Tibial nerve (tissue), 4 donors: ENCODE data around the gene CSNK1G2. TPM values are rescaled to one million over a fixed set of nuclear protein-coding genes. Genes with fewer than 3 reads are reported as not detected.
"Not testable (repeated sequence)": the region's sequence is repeated elsewhere in the genome, so short reads cannot be mapped to it uniquely, and the experiment has no call there.

Experiments used
- DNase-seq, 2 donors: peaks; one replicate each; pipeline ENCODE4 v3.0.0-alpha.2; 2019; ENCODE audit warnings: low spot score in 2 of 2
- H3K27ac ChIP-seq, 4 donors: fragments of 200-600 bp; sonication (generic) in 3 of 4; one replicate each; pipeline ENCODE4 v1.5.1; 2017 to 2019; ENCODE audit warnings: mild to moderate bottlenecking in 1 of 4
- H3K27me3 ChIP-seq, 2 donors: fragments of 200-600 bp; sonication (generic) in 1 of 2; one replicate each; pipeline versions ENCODE4 v1.5.1 to v1.6.0; 2017 to 2019
- H3K36me3 ChIP-seq, 3 donors: fragments of 200-600 bp; sonication (generic); one replicate each; pipeline ENCODE4 v1.5.1; 2018 to 2019
- H3K4me1 ChIP-seq, 4 donors: fragments of 200-600 bp; sonication (generic) in 3 of 4; one replicate each; pipeline ENCODE4 v1.5.1; 2017 to 2019
- H3K4me3 ChIP-seq, 4 donors: fragments of 200-600 bp; sonication (generic) in 3 of 4; one replicate each; pipeline ENCODE4 v1.5.1; 2017 to 2019; ENCODE audit warnings: mild to moderate bottlenecking in 1 of 4, moderate library complexity in 1 of 4
- H3K9me3 ChIP-seq, 4 donors: fragments of 200-600 bp; sonication (generic) in 3 of 4; one replicate each; pipeline ENCODE4 v1.5.1; 2017 to 2019
- EP300 ChIP-seq, 2 donors: sonication (generic); formaldehyde crosslinking; IDR thresholded peaks; one replicate each; pipeline ENCODE4 v1.6.1; 2017; ENCODE audit warnings: antibody characterized with exemption in 2 of 2, mild to moderate bottlenecking in 1 of 2
- POLR2A ChIP-seq, 2 donors: fragments of 450-650 bp; IDR thresholded peaks; one replicate each; pipeline ENCODE4 v1.6.1; 2017; ENCODE audit warnings: antibody characterized with exemption in 2 of 2, mild to moderate bottlenecking in 2 of 2, moderate library complexity in 2 of 2
- WGBS, 2 donors: methylation state at CpG; one replicate each; pipeline ENCODE4 v1.1.5; 2018; 5-methylcytosine and 5-hydroxymethylcytosine counted together
- total RNA-seq, 4 donors: library from RNA; depleted of rRNA; stranded (reverse); fragments of >200 nt; gene quantifications; one replicate each; pipeline ENCODE4 v1.1.0, GENCODE V29; 2016
- TF ChIP-seq, protein P1 (sequence below), 5 experiments: fragments of 200-600 bp in 3 of 5; fragments of 450-650 bp in 2 of 5; sonication (generic) in 3 of 5; IDR thresholded peaks; one replicate each; pipeline ENCODE4 v1.5.1; 2016 to 2019; ENCODE audit warnings: antibody characterized with exemption in 5 of 5, mild to moderate bottlenecking in 3 of 5, moderate library complexity in 2 of 5

The CSNK1G2 gene
- total RNA-seq, 4 donors from 2014 or later, result 38.9 to 132 (median 55.6) TPM

DNA sequence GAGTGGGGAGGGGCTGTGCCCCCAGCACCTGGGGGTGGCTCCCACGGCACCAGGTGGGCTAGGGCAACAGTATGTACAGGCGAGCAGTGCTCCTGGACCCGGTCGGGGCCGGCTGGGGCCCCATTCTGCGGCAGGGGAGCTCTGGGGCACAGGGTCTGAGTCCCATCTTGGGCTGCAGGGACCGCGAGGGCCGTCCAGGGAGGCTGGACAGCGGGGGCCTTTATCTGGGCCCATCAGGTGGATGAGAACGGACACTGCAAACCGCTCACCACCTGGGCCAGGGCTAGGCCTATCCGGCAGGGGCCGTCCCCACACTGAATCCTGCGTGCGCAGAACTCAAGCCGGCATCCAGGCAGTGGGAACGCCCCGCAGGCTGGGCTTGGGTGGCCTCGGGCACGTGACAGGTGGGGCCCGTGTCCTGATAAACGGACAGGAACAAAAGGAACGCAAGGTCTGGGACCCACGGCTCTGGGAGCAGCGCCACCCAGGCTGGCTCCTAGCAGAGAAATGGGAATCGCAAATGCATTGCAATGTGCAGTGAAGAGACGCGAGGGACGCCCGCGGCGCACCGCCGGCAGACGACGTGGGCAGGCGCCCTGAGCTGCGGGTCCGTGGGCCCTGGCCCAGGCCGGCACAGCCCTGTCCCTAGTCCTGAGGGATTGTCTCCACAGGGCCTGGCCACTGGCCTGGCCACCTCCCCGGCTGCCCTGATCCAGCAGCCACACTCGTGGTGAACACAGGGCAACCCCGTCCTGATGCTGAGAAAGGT is 44.8 kb downstream of the CSNK1G2 start:
- 85 to 87% methylated on average over 27 to 36 of the region's 44 CpGs for WGBS, 2 donors

DNA sequence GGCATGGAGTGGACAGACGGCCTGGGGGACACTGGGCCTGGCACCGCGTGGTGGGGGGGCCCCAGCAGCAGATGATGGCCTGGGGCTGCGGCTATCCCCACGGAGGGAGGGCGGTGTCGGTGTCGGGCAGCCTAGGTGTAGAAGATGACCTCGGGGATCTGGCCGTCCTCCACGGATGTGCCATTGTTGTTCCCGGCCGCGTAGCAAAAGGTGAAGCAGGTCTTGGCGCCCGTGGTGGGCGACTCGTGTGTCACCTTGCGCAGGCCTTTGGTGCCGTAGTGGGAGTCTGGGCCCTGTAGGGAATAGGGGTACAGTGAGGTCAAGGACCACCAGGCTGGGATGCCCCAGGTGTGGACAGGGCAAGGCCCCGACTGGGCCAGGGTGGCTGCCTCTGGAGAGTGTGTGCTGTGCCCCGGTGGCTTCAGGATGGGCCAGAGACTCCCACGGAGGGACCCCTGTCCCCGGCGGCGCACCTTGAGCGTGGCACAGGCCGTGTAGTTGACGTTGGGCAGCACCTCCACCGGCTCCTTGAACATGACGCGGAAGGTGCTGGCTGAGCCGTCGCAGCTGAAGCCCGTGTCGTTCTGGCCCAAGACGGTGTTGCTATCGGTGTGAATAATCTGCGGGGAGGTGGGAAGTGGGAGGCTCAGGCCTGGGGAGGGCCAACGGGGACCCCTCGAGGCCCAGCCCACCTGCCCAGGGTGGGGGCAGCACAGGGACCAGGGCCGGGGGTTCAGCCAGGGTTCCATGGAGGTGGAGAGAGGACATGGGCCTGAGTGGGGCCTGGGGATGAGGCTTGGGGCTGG is 45.6 kb downstream of the CSNK1G2 start:
- H3K27ac ChIP-seq, result no peak overlapping the region
- no peak for DNase-seq

More for the DNA sequence above, 44.8 kb downstream of the CSNK1G2 start:
- Histone ChIP-seq H3K4me1 (peaks cover 0 to 7% (median 0%) of the 10 kb centered on the region in 4 donors), H3K27ac (no peak overlapping the region), H3K9me3 (no peaks in the 10 kb centered on the region), H3K4me3 (no peak overlapping the region), H3K27me3 (no peaks in the 10 kb centered on the region), H3K36me3 (peaks cover 0 to 97% (median 36%) of the 10 kb centered on the region in 3 donors)
- DNase-seq, result no peak
- TF ChIP-seq, protein P1, sequence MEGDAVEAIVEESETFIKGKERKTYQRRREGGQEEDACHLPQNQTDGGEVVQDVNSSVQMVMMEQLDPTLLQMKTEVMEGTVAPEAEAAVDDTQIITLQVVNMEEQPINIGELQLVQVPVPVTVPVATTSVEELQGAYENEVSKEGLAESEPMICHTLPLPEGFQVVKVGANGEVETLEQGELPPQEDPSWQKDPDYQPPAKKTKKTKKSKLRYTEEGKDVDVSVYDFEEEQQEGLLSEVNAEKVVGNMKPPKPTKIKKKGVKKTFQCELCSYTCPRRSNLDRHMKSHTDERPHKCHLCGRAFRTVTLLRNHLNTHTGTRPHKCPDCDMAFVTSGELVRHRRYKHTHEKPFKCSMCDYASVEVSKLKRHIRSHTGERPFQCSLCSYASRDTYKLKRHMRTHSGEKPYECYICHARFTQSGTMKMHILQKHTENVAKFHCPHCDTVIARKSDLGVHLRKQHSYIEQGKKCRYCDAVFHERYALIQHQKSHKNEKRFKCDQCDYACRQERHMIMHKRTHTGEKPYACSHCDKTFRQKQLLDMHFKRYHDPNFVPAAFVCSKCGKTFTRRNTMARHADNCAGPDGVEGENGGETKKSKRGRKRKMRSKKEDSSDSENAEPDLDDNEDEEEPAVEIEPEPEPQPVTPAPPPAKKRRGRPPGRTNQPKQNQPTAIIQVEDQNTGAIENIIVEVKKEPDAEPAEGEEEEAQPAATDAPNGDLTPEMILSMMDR (IDR thresholded peaks at IDR 0.05), result no peak
- TF ChIP-seq EP300 (IDR thresholded peaks at IDR 0.05) (no peak), POLR2A (IDR thresholded peaks at IDR 0.05) (no peak)

DNA sequence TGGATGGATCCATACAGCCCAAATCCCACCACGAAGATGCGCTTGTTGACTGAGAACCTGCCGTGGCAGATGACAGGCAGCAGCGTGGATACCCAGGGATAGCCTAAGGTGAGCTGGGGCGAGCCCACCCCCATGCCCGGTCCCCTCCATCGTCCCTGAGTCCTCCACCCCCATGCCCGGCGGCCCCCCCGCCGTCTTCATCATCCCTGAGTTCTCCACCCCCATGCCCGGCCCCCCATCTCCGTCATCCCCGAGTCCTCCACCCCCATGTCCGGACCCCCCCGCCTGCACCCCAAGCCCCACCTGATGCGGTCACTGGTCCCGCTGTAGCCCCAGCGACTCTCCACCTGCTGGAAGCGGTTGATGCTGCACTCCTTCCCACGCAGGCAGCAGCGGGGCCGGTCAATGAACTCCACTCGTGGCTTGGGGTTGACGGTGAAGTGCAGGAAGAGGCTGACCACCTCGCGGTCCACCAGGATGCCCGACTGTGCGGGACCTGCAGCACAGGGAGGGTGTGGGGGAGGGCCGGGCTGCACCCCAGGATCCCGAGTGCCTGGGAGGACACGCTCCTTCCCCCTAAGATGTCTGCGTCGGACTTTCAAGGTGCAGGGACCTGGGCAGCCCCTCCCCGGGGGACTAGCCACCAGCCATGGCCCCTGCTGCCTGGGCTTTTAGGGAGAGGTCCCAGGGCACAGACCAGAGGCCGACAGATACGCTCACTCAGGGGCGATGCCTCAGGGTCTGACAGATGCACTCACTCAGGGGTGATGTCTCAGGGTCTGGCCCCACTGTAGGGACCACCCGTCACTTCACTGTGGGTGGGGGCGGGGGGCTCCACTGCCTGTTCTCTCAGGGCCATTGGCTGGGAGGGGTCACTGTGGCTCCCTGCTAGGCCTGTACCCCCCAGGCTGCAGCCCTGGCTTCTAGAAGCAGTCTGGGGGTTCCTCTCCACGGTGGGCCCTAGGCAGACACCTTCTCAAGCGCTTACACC is 46.5 kb downstream of the CSNK1G2 start:
- Histone ChIP-seq H3K27me3 (no peaks in the 10 kb centered on the region), H3K9me3 (no peaks in the 10 kb centered on the region), H3K4me1 (no peaks in the 10 kb centered on the region), H3K36me3 (peaks cover 0 to 97% (median 45%) of the 10 kb centered on the region in 3 donors), H3K27ac (no peak overlapping the region), H3K4me3 (no peak overlapping the region)
- no peak for TF ChIP-seq POLR2A (IDR thresholded peaks at IDR 0.05)
- DNase-seq, result no peak
- WGBS, 2 donors, result 79 to 81% methylated on average over 27 to 30 of the region's 42 CpGs

More for the DNA sequence above, 45.6 kb downstream of the CSNK1G2 start:
- WGBS, 2 donors, result 85 to 87% methylated on average over 33 to 42 of the region's 42 CpGs
- TF ChIP-seq, protein P1 (IDR thresholded peaks at IDR 0.05), result no peak
- TF ChIP-seq EP300 (IDR thresholded peaks at IDR 0.05) (no peak), POLR2A (IDR thresholded peaks at IDR 0.05) (no peak)
- Histone ChIP-seq H3K27me3 (no peaks in the 10 kb centered on the region), H3K4me1 (no peaks in the 10 kb centered on the region), H3K36me3 (peaks cover 0 to 97% (median 42%) of the 10 kb centered on the region in 3 donors), H3K9me3 (no peaks in the 10 kb centered on the region), H3K4me3 (no peak overlapping the region)

DNA sequence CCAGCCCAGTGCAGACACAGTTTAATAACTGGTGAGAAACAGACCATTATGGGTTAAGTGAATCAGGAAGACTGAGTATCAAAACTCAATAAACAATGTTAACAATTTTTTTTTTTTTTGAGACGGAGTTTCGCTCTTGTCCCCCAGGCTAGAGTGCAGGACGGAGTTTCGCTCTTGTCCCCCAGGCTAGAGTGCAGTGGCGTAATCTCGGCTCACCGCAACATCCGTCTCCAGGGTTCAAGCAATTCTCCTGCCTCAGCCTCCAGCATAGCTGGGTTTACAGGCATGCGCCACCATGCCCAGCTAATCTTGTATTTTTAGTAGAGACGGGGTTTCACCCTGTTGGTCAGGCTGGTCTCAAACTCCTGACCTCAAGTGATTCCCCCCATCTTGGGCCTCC is 47.5 kb downstream of the CSNK1G2 start:
- not testable (repeated sequence) for H3K4me1 ChIP-seq, H3K9me3 ChIP-seq, H3K27ac ChIP-seq, DNase-seq, H3K27me3 ChIP-seq, H3K4me3 ChIP-seq
- peaks cover 0 to 98% (median 45%) of the 10 kb centered on the region in 3 donors for H3K36me3 ChIP-seq
- WGBS, 2 donors, result 78% methylated on average over 10 of the region's 10 CpGs

DNA sequence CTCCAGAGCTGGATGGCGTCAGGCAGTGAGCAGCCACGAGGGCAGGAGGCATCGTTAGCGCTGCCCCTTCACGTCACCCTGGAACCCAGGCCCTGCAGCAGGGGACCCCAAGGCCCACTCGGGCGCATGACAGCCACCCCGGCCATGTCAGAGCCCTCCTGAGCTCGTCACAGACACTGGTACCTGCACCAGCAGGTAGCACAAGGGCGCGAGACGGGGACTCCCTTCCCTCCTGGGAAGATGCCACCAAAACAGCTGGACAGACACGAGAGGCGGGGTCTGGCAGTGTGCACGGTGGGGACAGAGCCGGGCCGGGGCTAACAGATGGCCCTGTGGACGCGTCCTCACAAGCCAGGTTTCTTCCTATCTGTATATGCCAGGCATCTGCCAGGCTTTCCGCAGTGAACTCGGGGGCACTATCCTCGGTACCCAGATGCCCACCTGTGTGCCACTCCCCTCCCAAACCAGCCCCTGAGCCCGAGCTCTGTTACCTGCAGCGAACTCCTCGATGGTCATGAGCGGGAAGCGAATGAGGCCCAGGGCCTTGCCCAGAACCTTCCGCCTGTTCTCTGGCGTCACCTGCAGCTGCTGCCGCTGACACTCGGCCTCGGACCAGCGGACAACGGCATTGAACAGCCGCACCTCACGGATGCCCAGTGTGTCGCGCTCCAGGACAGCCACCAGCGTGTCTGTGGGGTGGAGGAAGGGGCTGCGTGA is 48.7 kb downstream of the CSNK1G2 start:
- no peaks in the 10 kb centered on the region for H3K27me3 ChIP-seq
- TF ChIP-seq EP300 (IDR thresholded peaks at IDR 0.05), result no peak
- no peak for TF ChIP-seq POLR2A (IDR thresholded peaks at IDR 0.05)
- TF ChIP-seq, protein P1 (IDR thresholded peaks at IDR 0.05), result no peak
- H3K4me3 ChIP-seq, result no peak overlapping the region
- peaks cover 0 to 98% (median 45%) of the 10 kb centered on the region in 3 donors for H3K36me3 ChIP-seq
- H3K27ac ChIP-seq, result no peak overlapping the region
- no peak for DNase-seq
- 92 to 96% methylated on average over 29 to 35 of the region's 40 CpGs for WGBS, 2 donors
- peaks cover 0 to 5% (median 0%) of the 10 kb centered on the region in 4 donors for H3K4me1 ChIP-seq
- H3K9me3 ChIP-seq, result no peaks in the 10 kb centered on the region
